Liver (tissue), 9 donors: Measurements from ENCODE around the gene SOX6. TPM values are rescaled to one million over a fixed set of nuclear protein-coding genes. Genes with fewer than 3 reads are reported as not detected.
"Not testable (repeated sequence)": the region's sequence is repeated elsewhere in the genome, so short reads cannot be mapped to it uniquely, and the experiment has no call there.

Experiments used
- DNase-seq: peaks from one replicate; pipeline ENCODE4 v3.0.0-alpha.2; 2017; ENCODE audit warnings: low spot score
- H3K27ac ChIP-seq, 2 donors: one replicate each; pipeline ENCODE4 v1.7.0; 2013; ENCODE audit warnings: inconsistent platforms in 2 of 2, low read length in 2 of 2, control low read depth in 1 of 2, low read depth in 1 of 2, mild to moderate bottlenecking in 1 of 2
- H3K27me3 ChIP-seq, 4 donors: one replicate each; pipeline versions ENCODE4 v1.6.1 to v1.7.0; 2013; ENCODE audit warnings: low read length in 3 of 4, inconsistent platforms in 1 of 4, mild to moderate bottlenecking in 1 of 4, moderate library complexity in 1 of 4; ENCODE audit not compliant: control insufficient read depth in 4 of 4, insufficient read depth in 4 of 4
- H3K36me3 ChIP-seq, 4 donors: one replicate each; pipeline versions ENCODE4 v1.6.1 to v1.7.0; 2013; ENCODE audit warnings: low read length in 3 of 4, mild to moderate bottlenecking in 3 of 4, low read depth in 1 of 4, moderate library complexity in 1 of 4; ENCODE audit not compliant: control insufficient read depth in 4 of 4, insufficient read depth in 3 of 4
- H3K4me1 ChIP-seq, 4 donors: one replicate each; pipeline versions ENCODE4 v1.6.1 to v1.7.0; 2013; ENCODE audit warnings: low read length in 3 of 4, mild to moderate bottlenecking in 3 of 4, moderate library complexity in 1 of 4; ENCODE audit not compliant: control insufficient read depth in 4 of 4, insufficient read depth in 4 of 4
- H3K4me3 ChIP-seq, 3 donors: one replicate each; pipeline versions ENCODE4 v1.6.1 to v1.7.0; 2013; ENCODE audit warnings: low read length in 3 of 3, control low read depth in 1 of 3, low read depth in 1 of 3, mild to moderate bottlenecking in 1 of 3
- H3K9ac ChIP-seq, 2 donors: one replicate each; pipeline ENCODE4 v1.7.0; 2013; ENCODE audit warnings: low read length in 2 of 2, mild to moderate bottlenecking in 2 of 2, moderate library complexity in 2 of 2, control low read depth in 1 of 2, low read depth in 1 of 2
- H3K9me3 ChIP-seq, 4 donors: one replicate each; pipeline versions ENCODE4 v1.6.1 to v1.7.0; 2013; ENCODE audit warnings: low read length in 3 of 4; ENCODE audit not compliant: control insufficient read depth in 4 of 4
- ATF3 ChIP-seq: IDR thresholded peaks from 2 replicates; pipeline ENCODE4 v1.6.1; 2016; ENCODE audit warnings: antibody characterized with exemption
- EGR1 ChIP-seq, 2 donors: IDR thresholded peaks; 2 replicates each; pipeline ENCODE4 v1.6.1; 2016 to 2018; ENCODE audit warnings: antibody characterized with exemption in 2 of 2, low read depth in 2 of 2
- FOXA1 ChIP-seq: IDR thresholded peaks from 2 replicates; pipeline ENCODE4 v1.6.1; 2016; ENCODE audit warnings: antibody characterized with exemption
- FOXA2 ChIP-seq: IDR thresholded peaks from 2 replicates; pipeline ENCODE4 v1.6.1; 2016; ENCODE audit warnings: antibody characterized with exemption
- GABPA ChIP-seq, 2 donors: IDR thresholded peaks in 1 of 2; conservative IDR thresholded peaks in 1 of 2; 2 replicates each; pipeline ENCODE4 v1.6.1; 2016; ENCODE audit warnings: antibody characterized with exemption in 2 of 2, mild to moderate bottlenecking in 1 of 2, moderate library complexity in 1 of 2
- HNF4A ChIP-seq, 2 donors: conservative IDR thresholded peaks; 2 replicates each; pipeline ENCODE4 v1.6.1; 2016; ENCODE audit warnings: antibody characterized with exemption in 2 of 2, mild to moderate bottlenecking in 2 of 2
- HNF4G ChIP-seq: IDR thresholded peaks from 2 replicates; pipeline ENCODE4 v1.6.1; 2016; ENCODE audit warnings: antibody characterized with exemption
- JUND ChIP-seq, 2 donors: IDR thresholded peaks; 2 replicates each; pipeline ENCODE4 v1.6.1; 2016; ENCODE audit warnings: antibody characterized with exemption in 2 of 2
- MAX ChIP-seq: IDR thresholded peaks from 2 replicates; pipeline ENCODE4 v1.6.1; 2016; ENCODE audit warnings: antibody characterized with exemption
- NR2F2 ChIP-seq: IDR thresholded peaks from 2 replicates; pipeline ENCODE4 v1.6.1; 2016; ENCODE audit warnings: antibody characterized with exemption
- RAD21 ChIP-seq, 2 donors: IDR thresholded peaks; 2 replicates each; pipeline ENCODE4 v1.6.1; 2016; ENCODE audit warnings: antibody characterized with exemption in 2 of 2, mild to moderate bottlenecking in 2 of 2
- REST ChIP-seq: IDR thresholded peaks from 2 replicates; pipeline ENCODE4 v1.6.1; 2016; ENCODE audit warnings: antibody characterized with exemption, mild to moderate bottlenecking
- RXRA ChIP-seq, 2 donors: IDR thresholded peaks; 2 replicates each; pipeline ENCODE4 v1.6.1; 2017 to 2018; ENCODE audit warnings: antibody characterized with exemption in 2 of 2, mild to moderate bottlenecking in 1 of 2
- SP1 ChIP-seq: IDR thresholded peaks from 2 replicates; pipeline ENCODE4 v1.6.1; 2018; ENCODE audit warnings: antibody characterized with exemption, mild to moderate bottlenecking
- TAF1 ChIP-seq: conservative IDR thresholded peaks from 2 replicates; pipeline ENCODE4 v1.6.1; 2016; ENCODE audit warnings: antibody characterized with exemption, mild to moderate bottlenecking
- YY1 ChIP-seq: IDR thresholded peaks from 2 replicates; pipeline ENCODE4 v1.6.1; 2016; ENCODE audit warnings: antibody characterized with exemption, mild to moderate bottlenecking
- ZBTB33 ChIP-seq: IDR thresholded peaks from 2 replicates; pipeline ENCODE4 v1.6.1; 2016; ENCODE audit warnings: antibody characterized with exemption
- WGBS: extraction: QIAGEN DNeasy Blood & Tissue Kit; methylation state at CpG from one replicate; pipeline ENCODE4 v1.1.7; 2013; 5-methylcytosine and 5-hydroxymethylcytosine counted together
- polyA plus RNA-seq, 2 donors: library from polyadenylated mRNA; stranded (reverse) in 1 of 2; unstranded in 1 of 2; fragments of 200-250 nt in 1 of 2; fragments of >200 nt in 1 of 2; fragmentation: Nextera tagmentation in 1 of 2; extraction: Ambion mirVana in 1 of 2; gene quantifications; one replicate each; pipeline versions ENCODE4 v1.2.1 to v1.2.3, GENCODE V29; 2013 to 2015
- total RNA-seq, 2 donors: library from RNA; depleted of rRNA; stranded (reverse); fragments of >200 nt; gene quantifications; one replicate each; pipeline ENCODE4 v1.2.3, GENCODE V29; 2014
- TF ChIP-seq, protein P1 (sequence below): fragments of 150-350 bp; IDR thresholded peaks from 2 replicates; pipeline ENCODE4 v1.5.1; 2017; ENCODE audit warnings: improper control_type of control experiment, low read depth, low read length; ENCODE audit not compliant: missing input control
- donor health status: healthy.
- donor health status: healthy.
- donor health status: healthy.
- donor health status: healthy.
- donor health status: healthy.

Gene SOX6
- total and polyA plus RNA-seq, 4 donors = 2.4 to 111 (median 14.8) TPM

DNA sequence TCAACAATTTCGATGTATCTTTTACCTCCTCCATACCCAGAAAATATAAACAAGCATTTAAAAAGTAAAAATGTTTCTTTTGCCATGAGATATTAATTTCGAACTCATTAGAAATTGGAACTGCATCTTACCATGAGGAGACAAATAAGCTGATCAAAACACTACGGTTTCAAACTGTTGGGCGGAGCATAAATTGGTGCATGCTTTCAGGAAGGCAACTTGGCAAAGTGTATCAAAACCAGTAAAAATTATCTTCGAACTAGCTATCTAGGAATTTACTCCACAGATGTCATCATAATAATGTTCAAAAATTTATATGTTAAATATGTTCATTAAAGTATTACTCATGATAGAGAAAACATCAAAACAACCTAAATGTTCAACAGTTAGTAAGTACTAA lies 21.4 kb upstream of the SOX6 start:
- TF ChIP-seq, protein P1, sequence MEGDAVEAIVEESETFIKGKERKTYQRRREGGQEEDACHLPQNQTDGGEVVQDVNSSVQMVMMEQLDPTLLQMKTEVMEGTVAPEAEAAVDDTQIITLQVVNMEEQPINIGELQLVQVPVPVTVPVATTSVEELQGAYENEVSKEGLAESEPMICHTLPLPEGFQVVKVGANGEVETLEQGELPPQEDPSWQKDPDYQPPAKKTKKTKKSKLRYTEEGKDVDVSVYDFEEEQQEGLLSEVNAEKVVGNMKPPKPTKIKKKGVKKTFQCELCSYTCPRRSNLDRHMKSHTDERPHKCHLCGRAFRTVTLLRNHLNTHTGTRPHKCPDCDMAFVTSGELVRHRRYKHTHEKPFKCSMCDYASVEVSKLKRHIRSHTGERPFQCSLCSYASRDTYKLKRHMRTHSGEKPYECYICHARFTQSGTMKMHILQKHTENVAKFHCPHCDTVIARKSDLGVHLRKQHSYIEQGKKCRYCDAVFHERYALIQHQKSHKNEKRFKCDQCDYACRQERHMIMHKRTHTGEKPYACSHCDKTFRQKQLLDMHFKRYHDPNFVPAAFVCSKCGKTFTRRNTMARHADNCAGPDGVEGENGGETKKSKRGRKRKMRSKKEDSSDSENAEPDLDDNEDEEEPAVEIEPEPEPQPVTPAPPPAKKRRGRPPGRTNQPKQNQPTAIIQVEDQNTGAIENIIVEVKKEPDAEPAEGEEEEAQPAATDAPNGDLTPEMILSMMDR = no peak
- no peak for TF ChIP-seq RAD21 (IDR thresholded peaks at IDR 0.05)
- no peak for TF ChIP-seq JUND (IDR thresholded peaks at IDR 0.05)
- no peak for TF ChIP-seq MAX
- no peak for TF ChIP-seq HNF4A (conservative IDR thresholded peaks at IDR 0.05)
- no peak for TF ChIP-seq FOXA1
- TF ChIP-seq HNF4G = no peak
- TF ChIP-seq SP1 = no peak
- TF ChIP-seq ZBTB33 = no peak
- TF ChIP-seq TAF1 = no peak
- no peak for TF ChIP-seq REST
- TF ChIP-seq FOXA2 = no peak
- TF ChIP-seq YY1 = no peak
- no peak for TF ChIP-seq EGR1 (IDR thresholded peaks at IDR 0.05; ENCODE audit: low read depth in 2 of 2)
- no peak for TF ChIP-seq ATF3
- TF ChIP-seq NR2F2 = no peak
- no peak for TF ChIP-seq GABPA (IDR thresholded peaks at IDR 0.05 in 1 of 2, conservative IDR thresholded peaks at IDR 0.05 in 1 of 2)
- TF ChIP-seq RXRA (IDR thresholded peaks at IDR 0.05) = no peak
- H3K4me3 ChIP-seq = no peak overlapping the region
- no peak overlapping the region for H3K27ac ChIP-seq
- no peak for DNase-seq
- no peaks in the 10 kb centered on the region for H3K36me3 ChIP-seq
- 88% methylated on average over 5 of the region's 5 CpGs for WGBS
- no peaks in the 10 kb centered on the region for H3K9me3 ChIP-seq
- H3K9ac ChIP-seq = no peak overlapping the region
- H3K4me1 ChIP-seq = no peaks in the 10 kb centered on the region
- no peaks in the 10 kb centered on the region for H3K27me3 ChIP-seq

- not testable (repeated sequence) for H3K4me1 ChIP-seq, H3K9me3 ChIP-seq, H3K4me3 ChIP-seq, H3K9ac ChIP-seq, H3K27ac ChIP-seq, DNase-seq, H3K36me3 ChIP-seq, H3K27me3 ChIP-seq
- WGBS = 95% methylated on average over 3 of the region's 3 CpGs
Observed at GRCh38 chr11:16375664-16376063, 19.3 kb upstream of the SOX6 start.
